ENCODE results near the gene CALCR.

The CALCR gene

DNA sequence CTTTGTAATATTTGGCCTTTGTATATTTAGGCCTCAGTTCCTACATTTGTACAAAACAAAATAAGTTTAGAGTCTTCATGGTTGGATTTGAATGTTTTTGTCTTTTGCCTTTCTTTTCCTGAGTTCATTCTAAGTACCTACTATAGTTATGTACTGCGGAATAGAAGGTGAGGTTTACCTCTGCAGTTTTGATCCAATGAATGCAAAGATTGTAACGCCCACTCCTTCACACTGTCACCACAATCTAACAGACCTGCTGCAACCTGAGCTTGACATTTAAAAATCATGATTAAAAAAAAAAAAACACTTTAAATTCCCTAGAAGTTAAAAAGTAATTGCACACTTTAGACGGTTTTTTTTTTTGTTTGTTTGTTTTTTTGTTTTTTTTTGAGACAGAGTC is 145.0 kb downstream of the CALCR start:
- TF ChIP-seq, protein P1, sequence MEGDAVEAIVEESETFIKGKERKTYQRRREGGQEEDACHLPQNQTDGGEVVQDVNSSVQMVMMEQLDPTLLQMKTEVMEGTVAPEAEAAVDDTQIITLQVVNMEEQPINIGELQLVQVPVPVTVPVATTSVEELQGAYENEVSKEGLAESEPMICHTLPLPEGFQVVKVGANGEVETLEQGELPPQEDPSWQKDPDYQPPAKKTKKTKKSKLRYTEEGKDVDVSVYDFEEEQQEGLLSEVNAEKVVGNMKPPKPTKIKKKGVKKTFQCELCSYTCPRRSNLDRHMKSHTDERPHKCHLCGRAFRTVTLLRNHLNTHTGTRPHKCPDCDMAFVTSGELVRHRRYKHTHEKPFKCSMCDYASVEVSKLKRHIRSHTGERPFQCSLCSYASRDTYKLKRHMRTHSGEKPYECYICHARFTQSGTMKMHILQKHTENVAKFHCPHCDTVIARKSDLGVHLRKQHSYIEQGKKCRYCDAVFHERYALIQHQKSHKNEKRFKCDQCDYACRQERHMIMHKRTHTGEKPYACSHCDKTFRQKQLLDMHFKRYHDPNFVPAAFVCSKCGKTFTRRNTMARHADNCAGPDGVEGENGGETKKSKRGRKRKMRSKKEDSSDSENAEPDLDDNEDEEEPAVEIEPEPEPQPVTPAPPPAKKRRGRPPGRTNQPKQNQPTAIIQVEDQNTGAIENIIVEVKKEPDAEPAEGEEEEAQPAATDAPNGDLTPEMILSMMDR (IDR thresholded peaks at IDR 0.05; ENCODE audit: low read depth, low read length) = no peak
- H3K4me3 ChIP-seq (ENCODE audit: low read depth, low read length) = no peak overlapping the region
- H3K27ac ChIP-seq = no peak overlapping the region
- no peaks in the 10 kb centered on the region for H3K27me3 ChIP-seq (ENCODE audit: insufficient read depth, low read depth, severe bottlenecking)
- H3K9me3 ChIP-seq (ENCODE audit: severe bottlenecking) = no peaks in the 10 kb centered on the region
- DNase-seq = no peak
- no peaks in the 10 kb centered on the region for H3K36me3 ChIP-seq

DNA sequence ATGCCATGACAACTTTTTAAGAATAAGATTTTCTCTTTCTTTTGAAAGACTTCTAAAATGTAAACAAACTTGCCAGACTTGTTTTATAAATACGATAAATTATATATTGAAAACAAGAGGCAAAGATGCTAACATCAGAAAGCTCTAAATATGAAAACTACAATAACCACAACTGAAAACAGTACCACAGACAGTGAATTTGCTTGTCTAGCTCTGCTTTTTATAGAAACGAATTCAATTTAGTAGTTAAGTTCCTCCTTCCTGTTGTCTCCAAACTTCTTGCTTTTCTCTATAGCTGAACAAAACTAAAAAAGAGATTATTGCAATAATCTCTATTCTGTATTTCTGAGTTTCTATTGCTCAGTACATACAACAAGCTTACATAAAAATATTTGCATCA is 147.4 kb downstream of the CALCR start:
- TF ChIP-seq, protein P1 (IDR thresholded peaks at IDR 0.05; ENCODE audit: low read depth, low read length) = no peak
- no peaks in the 10 kb centered on the region for H3K36me3 ChIP-seq
- DNase-seq = no peak
- no peaks in the 10 kb centered on the region for H3K27me3 ChIP-seq (ENCODE audit: insufficient read depth, low read depth, severe bottlenecking)
- H3K27ac ChIP-seq = no peak overlapping the region
- no peak overlapping the region for H3K4me3 ChIP-seq (ENCODE audit: low read depth, low read length)
- no peaks in the 10 kb centered on the region for H3K9me3 ChIP-seq (ENCODE audit: severe bottlenecking)

- no peak for DNase-seq
- H3K27me3 ChIP-seq (ENCODE audit: insufficient read depth, low read depth, severe bottlenecking) = no peaks in the 10 kb centered on the region
- H3K36me3 ChIP-seq = no peaks in the 10 kb centered on the region
- no peak overlapping the region for H3K4me3 ChIP-seq (ENCODE audit: low read depth, low read length)
- H3K27ac ChIP-seq = no peak overlapping the region
- no peaks in the 10 kb centered on the region for H3K9me3 ChIP-seq (ENCODE audit: severe bottlenecking)
- TF ChIP-seq, protein P1 (IDR thresholded peaks at IDR 0.05; ENCODE audit: low read depth, low read length) = no peak
Measured at GRCh38 chr7:93426155-93426696, 148.3 kb downstream of the CALCR start.

- Histone ChIP-seq H3K27ac (no peak overlapping the region), H3K4me3 (ENCODE audit: low read depth, low read length) (no peak overlapping the region), H3K27me3 (ENCODE audit: insufficient read depth, low read depth, severe bottlenecking) (no peaks in the 10 kb centered on the region), H3K36me3 (no peaks in the 10 kb centered on the region), H3K9me3 (ENCODE audit: severe bottlenecking) (no peaks in the 10 kb centered on the region)
- DNase-seq = no peak
- TF ChIP-seq, protein P1 (IDR thresholded peaks at IDR 0.05; ENCODE audit: low read depth, low read length) = no peak
Measured at GRCh38 chr7:93414574-93414973, 159.9 kb downstream of the CALCR start.

DNA sequence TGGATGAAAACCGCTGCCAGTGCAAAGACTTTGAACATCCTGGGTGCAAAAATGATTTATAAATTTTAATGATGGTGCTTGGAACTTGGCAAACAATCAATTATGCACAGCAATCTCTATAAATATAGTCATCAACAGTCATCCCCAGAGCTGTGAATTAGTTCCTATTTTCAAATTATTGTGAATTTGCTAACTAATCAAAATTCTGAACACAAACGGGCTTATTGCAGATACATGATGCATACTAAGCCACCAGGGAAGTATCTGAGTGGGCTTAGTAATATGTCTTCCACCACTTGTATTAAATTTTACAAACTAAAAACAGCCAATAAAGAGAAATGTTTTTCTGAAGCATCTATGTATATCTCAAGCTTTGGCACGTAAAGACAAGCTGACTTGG is 165.2 kb downstream of the CALCR start:
- Histone ChIP-seq H3K9me3 (ENCODE audit: severe bottlenecking) (no peaks in the 10 kb centered on the region), H3K27me3 (ENCODE audit: insufficient read depth, low read depth, severe bottlenecking) (no peaks in the 10 kb centered on the region), H3K4me3 (ENCODE audit: low read depth, low read length) (no peak overlapping the region), H3K36me3 (no peaks in the 10 kb centered on the region), H3K27ac (no peak overlapping the region)
- TF ChIP-seq, protein P1 (IDR thresholded peaks at IDR 0.05; ENCODE audit: low read depth, low read length) = no peak
- no peak for DNase-seq

DNA sequence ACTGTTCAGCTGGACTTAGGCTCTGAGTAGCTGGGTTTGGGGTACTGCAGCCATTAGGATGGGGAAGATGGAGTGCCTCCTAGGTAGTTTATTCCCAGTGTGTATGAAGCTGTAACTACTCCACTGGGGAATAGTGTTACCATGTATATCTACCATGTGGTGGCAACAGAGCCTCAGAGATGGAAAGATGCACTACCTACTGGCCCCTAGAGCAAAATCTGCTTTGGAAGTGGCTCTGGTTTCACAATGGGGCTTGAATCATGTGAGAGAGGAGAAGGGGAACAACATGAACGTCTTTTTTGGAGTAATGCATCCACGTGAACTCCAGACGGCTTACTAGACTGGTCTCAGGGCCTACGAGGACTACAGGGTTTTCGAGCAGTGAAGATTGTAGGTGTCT is 167.3 kb downstream of the CALCR start:
- Histone ChIP-seq H3K27me3 (ENCODE audit: insufficient read depth, low read depth, severe bottlenecking) (no peaks in the 10 kb centered on the region), H3K4me3 (ENCODE audit: low read depth, low read length) (no peak overlapping the region), H3K36me3 (no peaks in the 10 kb centered on the region), H3K27ac (no peak overlapping the region), H3K9me3 (ENCODE audit: severe bottlenecking) (no peaks in the 10 kb centered on the region)
- no peak for DNase-seq
- TF ChIP-seq, protein P1 (IDR thresholded peaks at IDR 0.05; ENCODE audit: low read depth, low read length) = no peak

Measured in WERI-Rb-1 (cell line).